ENCODE data around the gene ASCC3. TPM values are rescaled to one million over a fixed set of nuclear protein-coding genes. Genes with fewer than 3 reads are reported as not detected.
A peak's percentile ranks its signal among the peaks of the same experiment; 100 is the strongest.

The ASCC3 gene
- total RNA-seq, 1 experiment from 2014 or later = 22.5 TPM

- DNase-seq (ENCODE audit: low spot score) = no peak
These were observed 156.9 kb downstream of the ASCC3 start for GRCh38 chr6:100724222-100724621.

GRCh38 chr6:100721256-100721655 lies 159.9 kb downstream of the ASCC3 start:
- no peak for DNase-seq (ENCODE audit: low spot score)

GRCh38 chr6:100719883-100720682 lies 161.0 kb downstream of the ASCC3 start:
- peak; percentile 14 for DNase-seq (ENCODE audit: low spot score)

- DNase-seq (ENCODE audit: low spot score) = no peak
These were observed 168.1 kb downstream of the ASCC3 start for GRCh38 chr6:100712997-100713396.

- no peak for DNase-seq (ENCODE audit: low spot score)
These were observed 174.6 kb downstream of the ASCC3 start for GRCh38 chr6:100706491-100706890.

DNA sequence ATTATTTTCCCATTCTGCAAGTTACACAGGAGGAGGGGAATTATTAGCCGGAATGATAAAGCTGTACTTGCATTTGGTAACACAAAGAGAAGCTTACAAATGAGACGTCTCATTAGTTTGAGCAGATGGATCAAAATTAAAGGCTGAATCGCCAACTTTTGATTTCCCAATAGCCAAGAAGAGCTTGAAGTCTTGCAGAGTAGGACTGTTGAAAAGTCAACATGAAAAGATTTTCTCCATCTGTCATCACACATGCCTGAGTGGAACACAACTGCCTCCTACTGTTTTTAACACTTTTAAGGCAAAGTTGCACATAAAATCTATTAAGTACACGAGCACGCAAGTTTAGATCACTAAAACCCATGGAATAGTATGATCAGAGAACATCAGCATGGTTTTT lies 176.2 kb downstream of the ASCC3 start:
- no peak for DNase-seq (ENCODE audit: low spot score)

GRCh38 chr6:100701728-100702127 lies 179.4 kb downstream of the ASCC3 start:
- no peak for DNase-seq (ENCODE audit: low spot score)

- no peak for DNase-seq (ENCODE audit: low spot score)
These were observed 181.1 kb downstream of the ASCC3 start for GRCh38 chr6:100700009-100700408.

GRCh38 chr6:100695445-100695844 lies 185.7 kb downstream of the ASCC3 start:
- no peak for DNase-seq (ENCODE audit: low spot score)

DNA sequence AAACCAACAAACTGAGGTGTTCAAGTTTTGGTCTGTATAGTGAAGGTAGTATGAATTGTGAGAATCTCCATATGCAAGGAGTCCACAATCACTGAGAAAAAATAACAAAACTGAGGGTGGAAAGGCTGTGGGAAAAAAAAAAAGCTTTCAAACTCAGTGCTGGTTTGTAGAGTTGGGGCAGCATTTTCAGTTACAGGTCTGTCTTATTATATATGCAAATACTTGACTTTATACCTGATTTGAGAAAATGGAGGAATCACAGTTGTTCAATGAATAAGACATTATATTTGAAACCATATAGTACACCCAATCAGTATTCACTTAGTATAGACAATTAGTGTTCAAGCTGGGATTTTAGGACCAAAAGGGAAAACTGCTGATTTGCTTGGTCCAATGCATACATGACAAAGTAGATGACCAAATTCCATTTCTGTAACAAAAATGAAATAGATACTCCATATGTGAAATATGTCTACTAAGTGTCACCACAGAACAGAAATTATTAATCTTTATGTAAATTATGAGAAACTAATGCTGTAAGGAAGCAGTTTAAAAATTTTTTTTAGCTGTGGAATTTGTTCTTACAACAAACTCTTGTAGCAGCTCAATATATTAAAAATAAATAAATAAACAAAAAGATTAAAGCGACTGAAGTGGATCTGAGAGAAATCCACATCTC lies 187.7 kb downstream of the ASCC3 start:
- DNase-seq (ENCODE audit: low spot score) = no peak

DNA sequence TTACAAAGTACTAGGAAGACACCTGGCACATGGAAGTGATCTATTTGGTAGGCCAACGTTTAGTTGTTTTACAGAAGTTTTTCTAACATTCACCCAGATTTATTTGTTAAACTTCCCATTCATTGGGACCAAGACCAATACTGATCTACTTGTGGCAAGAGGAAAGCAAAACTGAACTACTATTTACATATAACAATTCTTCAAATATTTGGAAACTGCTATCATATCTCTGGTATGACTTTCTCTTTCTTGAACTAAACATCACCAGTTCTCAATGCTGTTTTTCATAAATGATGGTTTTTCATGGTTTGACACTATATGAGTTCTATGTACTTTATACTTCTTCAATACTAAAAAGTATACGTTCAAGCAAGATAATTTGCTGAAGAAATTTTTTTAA lies 189.2 kb downstream of the ASCC3 start:
- no peak for DNase-seq (ENCODE audit: low spot score)

GRCh38 chr6:100686216-100686615 lies 194.9 kb downstream of the ASCC3 start:
- no peak for DNase-seq (ENCODE audit: low spot score)

DNA sequence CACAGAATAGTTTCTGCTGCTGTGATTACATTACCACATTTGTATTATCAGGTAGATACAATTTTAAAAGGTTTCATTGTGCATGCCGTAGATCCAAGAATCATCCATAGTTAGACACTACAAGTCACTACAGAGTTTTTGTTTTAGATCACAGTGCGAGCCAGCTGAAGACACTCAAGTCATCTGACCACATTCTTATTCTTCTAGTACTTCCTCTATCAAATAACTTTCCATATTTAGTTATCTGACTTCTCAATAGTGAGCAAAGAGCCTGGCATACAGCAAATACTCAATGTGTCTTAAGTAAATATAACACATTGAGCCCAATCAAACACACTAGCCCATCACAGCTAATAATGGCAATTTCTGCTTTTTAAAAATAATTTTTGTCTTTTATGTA lies 195.4 kb downstream of the ASCC3 start:
- no peak for DNase-seq (ENCODE audit: low spot score)

DNA sequence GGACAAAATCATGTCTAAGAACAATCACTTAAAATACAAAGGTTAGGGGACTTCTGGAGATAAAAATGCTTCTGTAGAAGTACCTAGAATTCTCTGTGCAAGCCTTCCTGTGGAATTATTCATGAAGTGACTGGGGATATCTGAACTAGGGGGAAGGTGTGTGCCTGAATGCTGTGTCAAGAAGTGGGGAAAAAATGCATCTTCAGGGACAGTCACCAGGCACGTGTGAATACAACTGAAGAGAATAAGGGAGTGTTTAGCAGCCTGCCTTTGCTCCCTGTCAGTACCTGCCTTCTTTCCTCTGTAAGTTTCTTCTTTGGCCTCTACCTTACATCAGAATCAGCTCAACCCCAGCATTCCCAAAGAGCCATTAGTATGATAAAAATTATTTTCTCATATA lies 201.0 kb downstream of the ASCC3 start:
- no peak for DNase-seq (ENCODE audit: low spot score)

DNA sequence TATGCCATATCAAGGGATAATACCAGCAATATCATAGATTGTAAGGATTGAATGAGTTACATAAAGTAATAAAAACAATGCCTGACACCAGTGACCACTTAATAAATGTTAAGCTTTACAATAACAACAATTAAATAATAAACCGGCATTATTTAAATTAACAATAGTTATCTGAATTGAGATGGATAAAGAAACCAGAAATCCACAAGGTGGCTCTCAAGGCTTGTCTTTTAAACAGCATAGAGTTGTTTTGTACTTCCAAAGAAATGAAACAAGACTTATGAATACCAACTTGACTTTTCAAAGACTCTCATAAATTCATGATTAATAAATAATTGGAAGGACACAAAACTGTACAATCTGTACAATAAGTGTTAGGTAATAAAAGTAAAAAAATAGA lies 203.1 kb downstream of the ASCC3 start:
- DNase-seq (ENCODE audit: low spot score) = no peak

DNA sequence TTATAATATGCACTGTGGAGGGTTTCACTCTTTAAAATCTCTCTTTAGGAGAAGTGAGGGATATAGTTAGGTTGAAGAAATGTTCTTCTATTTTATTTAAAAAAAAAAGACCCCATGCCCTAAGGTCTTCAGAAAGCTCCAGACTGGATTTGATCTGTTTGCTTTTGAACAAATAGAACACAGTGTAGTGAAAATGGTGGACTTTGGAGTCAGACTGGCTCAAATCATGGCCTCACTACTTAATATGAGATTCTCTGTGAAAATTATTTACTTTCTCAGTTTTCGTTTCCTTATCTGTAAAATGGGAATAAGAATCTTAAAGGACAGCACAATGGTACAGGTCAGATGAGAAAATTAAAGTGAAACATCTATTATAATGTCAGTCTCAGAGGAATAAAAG lies 203.9 kb downstream of the ASCC3 start:
- no peak for DNase-seq (ENCODE audit: low spot score)

GRCh38 chr6:100673641-100674040 lies 207.5 kb downstream of the ASCC3 start:
- no peak for DNase-seq (ENCODE audit: low spot score)

DNA sequence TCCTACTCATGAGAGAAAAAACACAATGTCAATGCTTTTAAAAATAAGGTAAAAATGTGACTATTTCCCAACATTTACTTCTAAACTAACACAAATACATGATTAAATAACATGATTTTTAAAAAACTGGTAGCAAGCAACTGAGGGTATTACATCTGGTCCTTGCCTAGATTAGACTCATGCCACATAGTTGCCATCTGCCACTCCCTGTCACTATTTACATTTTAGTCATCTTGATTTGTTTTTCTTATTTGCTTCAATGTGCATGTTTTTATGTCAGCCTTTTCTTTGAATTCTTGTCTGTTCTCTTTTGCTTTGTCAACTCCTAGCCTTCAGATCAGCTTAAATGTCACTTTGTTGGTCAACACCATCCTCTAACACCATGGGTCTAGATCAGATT lies 209.4 kb downstream of the ASCC3 start:
- DNase-seq (ENCODE audit: low spot score) = no peak

- DNase-seq (ENCODE audit: low spot score) = no peak
These were observed 211.1 kb downstream of the ASCC3 start for GRCh38 chr6:100670056-100670455.

DNA sequence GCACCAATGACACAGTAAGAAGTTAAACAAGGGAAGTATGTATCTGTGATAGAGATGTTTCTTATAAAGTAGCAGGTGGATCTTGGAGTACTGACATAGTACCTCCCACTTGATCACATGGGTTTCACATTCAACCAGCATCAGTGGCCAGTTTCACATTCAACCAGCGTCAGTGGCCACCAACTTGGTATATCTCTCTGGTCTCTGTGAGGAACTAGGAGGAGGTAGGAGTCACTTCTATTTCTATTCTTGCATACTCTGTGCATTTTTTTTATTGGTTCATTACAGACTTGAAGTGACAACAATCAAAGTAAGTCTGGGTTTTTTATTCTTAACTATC lies 216.1 kb downstream of the ASCC3 start:
- DNase-seq (ENCODE audit: low spot score) = no peak

DNA sequence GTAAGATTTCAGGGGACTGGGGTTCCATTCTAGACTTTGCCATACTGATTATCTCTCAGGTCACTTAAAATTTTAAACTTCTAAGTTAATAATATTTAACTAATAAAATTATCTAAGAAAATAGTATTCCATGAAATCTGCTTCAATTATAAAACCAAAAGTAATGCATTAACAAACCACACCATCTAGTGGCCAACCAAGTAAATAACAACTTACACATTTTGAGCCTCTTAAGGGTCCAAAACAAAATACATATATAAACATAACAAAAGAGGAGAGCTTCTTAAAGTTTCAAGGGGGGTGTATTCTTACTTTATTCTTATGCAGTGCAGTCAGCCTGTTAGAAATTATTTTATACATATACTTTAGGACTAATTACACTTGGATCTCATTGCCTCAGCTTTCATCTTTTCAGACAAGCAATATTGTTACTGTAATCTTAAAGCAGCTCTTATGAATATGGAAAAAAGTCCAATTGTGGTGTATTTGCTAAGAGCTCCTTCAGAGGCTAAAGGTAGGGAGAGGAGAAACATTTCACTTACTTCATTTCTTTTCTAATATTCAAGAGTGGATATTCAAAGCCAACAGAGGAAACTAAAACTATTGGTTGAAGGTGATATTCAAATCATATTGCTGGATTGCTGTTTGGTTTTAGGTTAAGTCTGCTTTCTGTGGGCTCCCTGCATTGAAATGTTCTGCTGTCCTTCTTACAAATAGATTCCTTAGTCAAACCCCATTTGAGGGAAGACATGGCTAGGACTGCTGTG lies 216.7 kb downstream of the ASCC3 start:
- DNase-seq (ENCODE audit: low spot score) = no peak

- peak; percentile 32 for DNase-seq (ENCODE audit: low spot score)
These were observed 217.8 kb downstream of the ASCC3 start for GRCh38 chr6:100663219-100663863.
